ENCODE measurements around the gene ABCA2.

- no peak for TF ChIP-seq POLR2A (IDR thresholded peaks at IDR 0.05)
- TF ChIP-seq, protein P1, sequence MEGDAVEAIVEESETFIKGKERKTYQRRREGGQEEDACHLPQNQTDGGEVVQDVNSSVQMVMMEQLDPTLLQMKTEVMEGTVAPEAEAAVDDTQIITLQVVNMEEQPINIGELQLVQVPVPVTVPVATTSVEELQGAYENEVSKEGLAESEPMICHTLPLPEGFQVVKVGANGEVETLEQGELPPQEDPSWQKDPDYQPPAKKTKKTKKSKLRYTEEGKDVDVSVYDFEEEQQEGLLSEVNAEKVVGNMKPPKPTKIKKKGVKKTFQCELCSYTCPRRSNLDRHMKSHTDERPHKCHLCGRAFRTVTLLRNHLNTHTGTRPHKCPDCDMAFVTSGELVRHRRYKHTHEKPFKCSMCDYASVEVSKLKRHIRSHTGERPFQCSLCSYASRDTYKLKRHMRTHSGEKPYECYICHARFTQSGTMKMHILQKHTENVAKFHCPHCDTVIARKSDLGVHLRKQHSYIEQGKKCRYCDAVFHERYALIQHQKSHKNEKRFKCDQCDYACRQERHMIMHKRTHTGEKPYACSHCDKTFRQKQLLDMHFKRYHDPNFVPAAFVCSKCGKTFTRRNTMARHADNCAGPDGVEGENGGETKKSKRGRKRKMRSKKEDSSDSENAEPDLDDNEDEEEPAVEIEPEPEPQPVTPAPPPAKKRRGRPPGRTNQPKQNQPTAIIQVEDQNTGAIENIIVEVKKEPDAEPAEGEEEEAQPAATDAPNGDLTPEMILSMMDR (IDR thresholded peaks at IDR 0.05) = no peak
- TF ChIP-seq POLR2AphosphoS5 (IDR thresholded peaks at IDR 0.05) = no peak
Observed at GRCh38 chr9:136981588-136982231, 46.3 kb downstream of the ABCA2 start.

All from transverse colon (tissue), 4 donors.